Hindlimb muscle (tissue), 1 donor: ENCODE data around the gene ITPRIP. TPM values are rescaled to one million over a fixed set of nuclear protein-coding genes. Genes with fewer than 3 reads are reported as not detected.

Source experiments
- DNase-seq: peaks from one replicate; pipeline ENCODE4 v3.0.0-alpha.2; 2013
- polyA plus RNA-seq: library from polyadenylated mRNA; unstranded; fragments of 120-200 nt; gene quantifications from one replicate; pipeline ENCODE4 v1.2.1, GENCODE V29; 2013; ENCODE audit not compliant: insufficient read length

ITPRIP gene
- 9.7 TPM for polyA plus RNA-seq

GRCh38 chr10:104337985-104338735 lies at the start of gene ITPRIP:
ITPRIP (minus strand) TSS chr10:104338465; CDS start chr10:104316051, 22,414 bp downstream.
- peak; percentile 84 for DNase-seq

- DNase-seq = no peak
Measured at GRCh38 chr10:104387130-104387888, 49.0 kb upstream of the ITPRIP start.

GRCh38 chr10:104380336-104380735 lies 42.1 kb upstream of the ITPRIP start:
- no peak for DNase-seq

GRCh38 chr10:104376784-104377300 lies 38.6 kb upstream of the ITPRIP start:
- DNase-seq = no peak

GRCh38 chr10:104374591-104374990 lies 36.3 kb upstream of the ITPRIP start:
- no peak for DNase-seq

GRCh38 chr10:104371753-104372152 lies 33.5 kb upstream of the ITPRIP start:
- no peak for DNase-seq

- no peak for DNase-seq
Measured at GRCh38 chr10:104368381-104368780, 30.1 kb upstream of the ITPRIP start.

- no peak for DNase-seq
Measured at GRCh38 chr10:104367904-104368303, 29.6 kb upstream of the ITPRIP start.

GRCh38 chr10:104359811-104360210 lies 21.5 kb upstream of the ITPRIP start:
- no peak for DNase-seq

- DNase-seq = peak; percentile 84
Measured at GRCh38 chr10:104353325-104354048, 15.2 kb upstream of the ITPRIP start, which contains the start of gene CFAP58. CFAP58 (plus strand) TSS chr10:104353833; CDS start chr10:104353898, 65 bp downstream.

GRCh38 chr10:104351919-104352318 lies 13.7 kb upstream of the ITPRIP start:
- DNase-seq = no peak

GRCh38 chr10:104351061-104351702 lies 12.9 kb upstream of the ITPRIP start:
- no peak for DNase-seq

GRCh38 chr10:104350127-104350635 lies 11.9 kb upstream of the ITPRIP start:
- peak; percentile 66 for DNase-seq

GRCh38 chr10:104349623-104350126 lies 11.4 kb upstream of the ITPRIP start:
- DNase-seq = peak; percentile 57

GRCh38 chr10:104348601-104349000 lies 10.3 kb upstream of the ITPRIP start:
- DNase-seq = no peak

GRCh38 chr10:104347295-104348045 lies 9.2 kb upstream of the ITPRIP start:
- no peak for DNase-seq

- no peak for DNase-seq
Measured at GRCh38 chr10:104345941-104346340, 7.7 kb upstream of the ITPRIP start.

GRCh38 chr10:104345515-104345914 lies 7.2 kb upstream of the ITPRIP start:
- DNase-seq = no peak

- no peak for DNase-seq
Measured at GRCh38 chr10:104344219-104344618, 6.0 kb upstream of the ITPRIP start.

- no peak for DNase-seq
Measured at GRCh38 chr10:104342941-104343411, 4.7 kb upstream of the ITPRIP start.

- DNase-seq = no peak
Measured at GRCh38 chr10:104340641-104341040, 2.4 kb upstream of the ITPRIP start.
